Measurements from ENCODE around the gene RNF20.
"Not testable (repeated sequence)": the region's sequence is repeated elsewhere in the genome, so short reads cannot be mapped to it uniquely, and the experiment has no call there.

RNF20 gene

GRCh38 chr9:101533334-101534204, at the start of gene RNF20:
Gene RNF20 (plus strand): TSS chr9:101533853. CDS start chr9:101535424, 1,571 bp downstream.
- DNase-seq (ENCODE audit: low read depth in 2 of 2) = peak; percentile 94 to 98

- DNase-seq (ENCODE audit: low read depth in 2 of 2) = no peak
Observed at GRCh38 chr9:101484046-101484445, 49.6 kb upstream of the RNF20 start.

DNA sequence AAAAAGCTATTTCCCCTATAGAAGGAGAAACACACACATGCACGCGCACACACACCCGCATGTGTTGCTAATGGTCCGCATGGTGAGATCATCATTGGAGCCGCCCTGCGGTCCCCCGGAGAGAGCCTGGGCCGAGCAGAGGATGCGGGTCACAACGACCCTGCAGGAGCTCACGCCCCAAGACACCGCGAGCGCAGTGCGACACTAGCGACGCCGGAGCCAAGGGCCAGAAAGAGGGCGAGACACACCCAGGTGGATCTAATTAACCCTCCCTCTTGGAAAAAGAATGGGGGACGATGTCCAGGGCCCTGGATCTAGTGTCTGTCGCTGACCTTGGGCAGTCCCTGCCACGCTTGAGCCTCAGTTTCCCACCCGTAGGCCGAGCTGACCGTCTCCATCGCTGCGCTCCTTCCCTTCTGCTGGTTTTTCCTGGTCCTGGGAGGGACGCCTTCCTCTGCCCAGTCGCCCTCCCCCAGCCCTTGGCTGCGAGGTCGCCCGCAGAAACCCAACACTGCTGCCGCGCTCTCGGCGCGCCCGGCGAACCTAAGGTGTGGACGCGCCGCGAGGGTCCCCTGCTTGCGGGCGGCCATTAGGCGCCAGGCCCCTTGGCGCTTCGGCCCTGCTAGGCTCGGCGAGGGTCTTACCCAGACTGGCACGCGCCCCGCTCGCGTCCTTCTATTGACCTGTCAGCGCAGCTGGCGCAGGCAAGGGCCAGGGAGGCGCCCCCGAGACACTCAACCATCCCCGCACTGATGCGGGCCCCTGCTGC, 47.5 kb upstream of the RNF20 start:
- DNase-seq (ENCODE audit: low read depth in 2 of 2) = no peak

- DNase-seq (ENCODE audit: low read depth in 2 of 2) = no peak
Observed at GRCh38 chr9:101486693-101487442, 46.8 kb upstream of the RNF20 start.

GRCh38 chr9:101487443-101487840, 46.2 kb upstream of the RNF20 start:
- no peak for DNase-seq (ENCODE audit: low read depth in 2 of 2)

DNA sequence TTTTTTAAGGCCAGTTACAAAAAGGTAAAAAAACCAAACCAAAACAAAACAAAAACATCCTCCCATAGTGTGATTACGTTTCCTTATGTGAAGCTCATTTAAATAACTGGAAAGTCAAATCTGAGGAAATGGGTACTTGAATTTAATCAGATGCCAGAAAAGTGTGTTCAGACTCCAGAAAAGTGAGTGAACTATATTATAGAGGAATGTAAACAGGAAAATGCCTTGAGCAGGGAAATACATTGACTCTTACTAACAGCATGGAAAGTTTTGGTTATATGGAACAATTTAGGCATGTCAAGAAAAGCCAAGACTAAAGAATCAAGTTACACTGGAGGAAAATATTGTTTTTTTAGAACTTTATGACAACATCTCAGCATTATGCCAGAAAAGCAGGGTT, 37.8 kb upstream of the RNF20 start:
- no peak for DNase-seq (ENCODE audit: low read depth in 2 of 2)

DNA sequence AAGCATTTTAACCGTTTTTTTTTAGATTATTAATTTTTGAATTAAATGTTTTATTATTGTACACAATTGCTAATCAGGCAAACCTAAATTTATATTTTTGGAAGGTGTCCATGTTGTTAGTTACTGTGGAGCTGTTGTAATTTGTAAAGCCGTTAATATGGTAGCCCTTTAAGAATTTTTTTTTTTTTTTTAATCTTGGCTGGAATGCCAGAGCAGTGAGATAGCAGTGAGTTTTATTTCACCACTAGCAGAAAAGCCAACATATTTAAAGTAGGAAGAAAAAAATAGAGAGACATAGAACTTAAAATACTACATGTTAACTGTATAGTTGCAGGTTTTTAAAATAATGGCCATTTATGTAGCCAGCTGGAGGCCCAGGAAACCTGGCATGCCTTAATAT, 35.3 kb upstream of the RNF20 start:
- no peak for DNase-seq (ENCODE audit: low read depth in 2 of 2)

- DNase-seq (ENCODE audit: low read depth in 2 of 2) = no peak
Observed at GRCh38 chr9:101504188-101504587, 29.5 kb upstream of the RNF20 start.

DNA sequence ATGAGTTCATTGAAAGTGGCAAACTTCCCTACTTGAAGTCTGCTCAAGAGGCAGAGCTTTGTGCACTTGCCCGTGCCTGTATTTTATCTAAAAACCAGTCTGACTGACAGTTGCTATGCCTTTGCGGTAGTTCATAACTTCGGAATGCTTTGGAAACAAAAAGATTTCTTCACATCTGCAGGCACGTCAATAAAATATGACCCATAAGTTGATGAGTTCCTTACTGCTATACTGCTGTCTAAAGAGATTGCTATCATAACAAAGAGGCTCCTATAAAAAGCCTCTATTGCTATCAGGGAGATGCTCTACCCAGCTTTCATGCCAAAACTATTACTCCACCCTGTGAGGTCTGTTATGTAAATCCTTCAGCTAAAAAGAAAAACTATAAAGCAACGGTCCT, 25.4 kb upstream of the RNF20 start:
- no peak for DNase-seq (ENCODE audit: low read depth in 2 of 2)

DNA sequence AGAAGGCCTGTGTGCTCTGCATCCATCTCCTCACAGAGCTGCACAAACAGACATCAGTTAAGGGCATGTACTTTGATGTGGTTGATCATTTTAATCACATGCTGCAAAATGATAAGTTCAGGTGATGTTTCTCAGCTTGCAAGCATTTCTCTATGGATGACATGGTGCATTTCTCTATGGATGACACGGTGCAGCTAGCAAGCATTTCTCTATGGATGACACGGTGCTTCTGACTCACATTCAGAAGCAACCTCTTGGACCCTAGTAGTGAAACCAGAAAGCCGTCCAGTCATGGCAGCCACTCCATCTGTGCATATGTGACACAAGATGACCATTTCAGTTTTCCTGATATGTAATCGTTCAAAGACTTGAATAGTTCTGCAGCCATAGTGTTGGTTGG, 24.1 kb upstream of the RNF20 start:
- DNase-seq (ENCODE audit: low read depth in 2 of 2) = no peak

DNA sequence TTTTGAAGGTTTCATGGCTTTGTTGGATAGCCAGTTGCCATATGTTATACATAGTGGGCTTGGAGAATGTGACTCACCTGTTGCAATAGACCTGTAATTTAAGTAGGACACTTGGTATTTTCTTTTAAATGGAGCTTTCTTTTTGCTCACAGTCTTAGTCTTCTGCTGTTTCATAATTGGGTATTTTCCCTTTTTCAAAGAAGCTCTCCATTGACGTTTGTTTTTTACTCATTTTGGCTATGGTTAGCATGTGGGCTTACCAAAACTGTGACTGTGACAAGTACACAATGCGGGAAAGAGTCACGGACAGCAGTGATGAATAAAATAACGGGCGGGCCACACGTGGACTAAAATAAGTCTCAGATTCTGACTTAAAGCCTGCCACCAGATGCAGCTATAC, 23.2 kb upstream of the RNF20 start:
- no peak for DNase-seq (ENCODE audit: low read depth in 2 of 2)

DNA sequence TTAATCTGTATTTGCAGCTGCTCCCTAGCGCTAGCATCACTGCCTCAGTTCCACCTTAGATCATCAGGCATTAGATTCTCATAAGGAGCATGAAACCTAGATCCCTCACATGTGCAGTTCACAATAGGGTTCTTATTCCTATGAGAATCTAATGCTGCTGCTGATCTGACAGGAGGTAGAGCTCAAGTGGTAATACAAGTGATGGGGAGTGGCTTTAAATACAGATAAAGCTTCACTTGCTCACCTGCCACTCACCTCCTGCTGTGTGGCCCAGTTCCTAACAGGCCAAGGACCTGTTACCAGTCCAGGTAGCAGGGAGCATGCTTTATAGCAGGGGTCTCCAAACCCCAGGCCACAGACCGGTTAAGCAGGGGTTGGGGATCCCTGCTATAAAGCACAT, 22.6 kb upstream of the RNF20 start:
- DNase-seq (ENCODE audit: low read depth in 2 of 2) = no peak

DNA sequence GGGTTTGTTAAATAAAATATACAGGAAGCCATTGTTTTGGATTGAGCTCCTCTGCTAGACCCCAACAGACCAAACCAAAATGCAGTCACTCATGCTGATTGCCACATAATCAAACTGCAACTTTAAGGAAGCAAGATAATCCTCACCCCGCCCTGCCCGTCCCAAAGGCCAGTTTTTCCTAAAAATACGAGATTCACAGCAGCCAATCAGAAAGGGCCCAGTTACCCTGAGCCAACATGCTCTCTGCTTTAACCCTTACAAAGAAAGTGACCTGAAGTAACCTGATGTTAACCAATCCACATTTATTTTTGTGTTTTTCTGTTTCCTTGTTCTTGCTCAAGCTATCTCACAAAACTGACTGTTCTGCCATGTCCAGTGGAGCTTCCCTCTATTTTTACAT, 21.5 kb upstream of the RNF20 start:
- DNase-seq (ENCODE audit: low read depth in 2 of 2) = no peak

DNA sequence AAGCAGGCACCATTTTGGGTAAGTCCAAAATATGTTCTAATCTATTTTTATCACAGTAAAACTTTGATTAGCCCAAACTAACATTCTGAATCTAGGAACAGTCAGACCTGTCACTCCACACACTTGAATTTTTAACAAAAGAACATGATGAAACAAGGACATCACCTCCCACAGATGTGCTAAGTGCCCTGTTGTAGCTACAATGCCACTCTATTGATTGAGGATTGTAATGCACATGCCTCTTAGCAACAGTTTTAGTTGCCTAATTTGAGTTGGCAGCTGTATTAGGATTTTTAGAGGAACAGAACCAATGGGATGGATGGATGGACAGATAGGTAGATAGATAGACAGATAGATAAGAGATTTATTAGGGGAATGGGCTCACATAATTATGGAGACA, 20.3 kb upstream of the RNF20 start:
- no peak for DNase-seq (ENCODE audit: low read depth in 2 of 2)

DNA sequence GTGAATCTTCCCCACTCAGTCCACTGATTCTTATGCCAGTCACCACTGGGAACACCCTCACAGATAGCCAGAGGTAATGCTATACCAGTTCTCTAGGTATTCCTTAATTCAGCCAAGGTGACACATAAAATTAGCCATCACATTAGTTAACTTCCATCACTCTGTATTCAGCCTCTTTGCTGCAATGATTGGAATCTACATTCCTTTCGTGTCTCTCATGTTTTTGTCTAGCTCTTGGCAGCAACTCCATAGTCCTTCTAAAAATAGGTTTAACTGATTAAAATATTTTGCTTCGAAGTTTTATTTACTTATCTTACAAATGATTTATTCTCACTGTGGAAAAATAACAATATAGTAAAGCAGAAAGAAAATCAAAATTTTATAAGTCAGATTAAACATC, 19.6 kb upstream of the RNF20 start:
- no peak for DNase-seq (ENCODE audit: low read depth in 2 of 2)

DNA sequence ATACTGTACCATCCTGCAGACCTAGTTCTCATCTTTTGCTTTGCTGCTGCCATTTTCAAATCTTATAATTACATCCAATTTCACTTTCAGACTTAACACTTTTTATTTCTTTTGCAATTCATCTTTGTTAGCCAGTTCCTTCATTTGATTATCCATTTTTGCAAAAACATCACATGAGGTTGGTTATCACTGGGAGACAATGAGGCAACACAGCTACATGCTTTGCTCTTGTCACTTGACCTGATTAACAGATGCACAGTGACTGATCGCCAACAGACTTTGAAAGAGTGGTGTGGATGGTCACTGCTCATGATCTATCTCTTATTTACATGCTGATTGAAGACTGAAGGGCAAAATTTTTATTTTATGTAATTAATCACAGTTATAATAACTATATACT, 17.0 kb upstream of the RNF20 start:
- no peak for DNase-seq (ENCODE audit: low read depth in 2 of 2)

DNA sequence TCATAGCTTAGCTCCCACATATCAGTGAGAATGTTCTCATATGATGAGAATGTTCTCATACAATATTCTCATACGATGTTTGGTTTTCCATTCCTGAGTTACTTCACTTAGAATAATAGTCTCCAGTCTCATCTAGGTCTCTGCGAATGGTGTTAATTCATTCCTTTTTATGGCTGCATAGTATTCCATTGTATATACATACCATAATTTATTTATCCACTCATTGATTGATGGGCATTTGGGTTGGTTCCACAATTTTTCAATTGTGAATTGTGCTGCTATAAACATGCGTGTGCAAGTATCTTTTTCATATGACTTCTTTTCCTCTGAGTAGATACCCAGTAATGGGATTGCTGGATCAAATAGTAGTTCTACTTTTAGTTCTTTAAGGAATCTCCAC, 15.2 kb upstream of the RNF20 start:
- not testable (repeated sequence) for DNase-seq (ENCODE audit: low read depth in 2 of 2)

- DNase-seq (ENCODE audit: low read depth in 2 of 2) = no peak
Observed at GRCh38 chr9:101524371-101524770, 9.3 kb upstream of the RNF20 start.

GRCh38 chr9:101527066-101527465, 6.6 kb upstream of the RNF20 start:
- no peak for DNase-seq (ENCODE audit: low read depth in 2 of 2)

- DNase-seq (ENCODE audit: low read depth in 2 of 2) = no peak
Observed at GRCh38 chr9:101528015-101528414, 5.6 kb upstream of the RNF20 start.

DNA sequence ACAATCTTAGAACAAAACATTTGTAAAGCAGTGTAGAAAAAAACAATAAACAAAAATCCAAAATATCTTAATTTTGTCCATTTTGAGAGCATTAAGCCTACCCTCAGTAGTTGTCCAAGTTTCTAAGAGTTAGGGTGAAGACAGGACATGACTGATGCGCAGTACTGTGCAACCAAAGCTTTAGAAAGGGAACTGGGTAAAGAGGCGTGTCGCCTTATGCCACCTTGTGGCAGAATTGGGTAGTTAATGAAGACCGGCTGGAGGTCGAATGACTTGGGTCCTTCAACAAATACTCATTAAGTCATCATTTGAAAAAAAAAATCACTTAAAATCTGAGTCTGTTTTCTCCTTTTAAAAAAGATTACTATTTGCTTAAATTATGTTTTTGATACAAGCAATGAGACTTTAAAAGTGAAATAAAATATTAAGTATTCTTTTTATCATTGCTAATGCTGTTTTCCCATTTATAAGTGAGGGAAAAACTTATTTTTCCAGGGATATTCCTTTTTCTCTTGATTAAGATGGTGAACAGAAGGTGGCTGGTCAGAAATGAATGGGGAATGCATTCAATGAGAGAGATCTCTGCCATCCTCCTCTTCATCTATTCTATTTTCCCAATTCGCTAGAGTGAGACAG, 3.5 kb upstream of the RNF20 start:
- DNase-seq (ENCODE audit: low read depth in 2 of 2) = peak; percentile 36

DNA sequence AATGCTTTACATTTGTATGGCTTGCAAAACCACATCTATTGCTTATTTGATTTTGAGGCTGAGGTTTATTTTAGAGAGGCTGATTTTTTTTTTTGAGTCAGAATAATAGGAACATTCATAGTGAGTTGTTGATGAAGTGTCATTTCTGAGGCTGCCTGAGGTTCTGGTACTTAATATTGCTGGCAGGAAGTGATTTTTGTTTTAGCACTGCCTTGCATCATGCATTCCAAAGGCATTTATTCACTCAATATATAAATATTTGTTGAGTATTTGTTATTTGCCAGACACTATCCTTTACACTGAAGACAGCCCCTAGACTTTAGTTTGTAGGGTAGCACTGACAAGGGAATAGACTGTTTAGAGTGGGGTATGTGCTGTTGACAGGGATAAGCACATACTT, 2.7 kb downstream of the RNF20 start:
- no peak for DNase-seq (ENCODE audit: low read depth in 2 of 2)

Measured in stimulated activated CD4-positive, alpha-beta T cell treated with anti-CD3 and anti-CD28 coated beads, Interleukin-1b, Interleukin-23, amount 100 ng/mL, for 1 hour (primary cell).